SK-N-MC (cell line): ENCODE results near the gene LCE5A.

Experiments
- EZH2 ChIP-seq: fragments of 200-600 bp; sonication (generic); IDR thresholded peaks from one replicate; pipeline ENCODE4 v1.6.1; 2017; ENCODE audit warnings: antibody characterized with exemption
- POLR2AphosphoS5 ChIP-seq: IDR thresholded peaks from 2 replicates; pipeline ENCODE4 v1.6.1; 2012; ENCODE audit warnings: mild to moderate bottlenecking, low read depth, low read length, borderline replicate concordance

GRCh38 chr1:152515434-152515783, 4.8 kb downstream of the LCE5A start:
- TF ChIP-seq POLR2AphosphoS5: no peak
- TF ChIP-seq EZH2: peak; percentile 75
